ENCODE results near the gene EHD4.
A peak's percentile ranks its signal among the peaks of the same experiment; 100 is the strongest.

EHD4 gene

GRCh38 chr15:41958002-41958420 is 14.3 kb downstream of the EHD4 start:
- no peak for DNase-seq (ENCODE audit: low read depth in 3 of 3, low spot score in 1 of 3)

- DNase-seq (ENCODE audit: low read depth in 3 of 3, low spot score in 1 of 3): no peak
These were observed 15.1 kb downstream of the EHD4 start for GRCh38 chr15:41957021-41957897.

- no peak for DNase-seq (ENCODE audit: low read depth in 3 of 3, low spot score in 1 of 3)
These were observed 16.4 kb downstream of the EHD4 start for GRCh38 chr15:41955807-41956525.

- DNase-seq (ENCODE audit: low read depth in 3 of 3, low spot score in 1 of 3): no peak
These were observed 17.3 kb downstream of the EHD4 start for GRCh38 chr15:41955100-41955499.

- no peak for DNase-seq (ENCODE audit: low read depth in 3 of 3, low spot score in 1 of 3)
These were observed 18.3 kb downstream of the EHD4 start for GRCh38 chr15:41954036-41954435.

GRCh38 chr15:41952013-41952563 is 20.3 kb downstream of the EHD4 start:
- no peak for DNase-seq (ENCODE audit: low read depth in 3 of 3, low spot score in 1 of 3)

- no peak for DNase-seq (ENCODE audit: low read depth in 3 of 3, low spot score in 1 of 3)
These were observed 20.8 kb downstream of the EHD4 start for GRCh38 chr15:41951571-41951970.

- DNase-seq (ENCODE audit: low read depth in 3 of 3, low spot score in 1 of 3): no peak
These were observed 21.9 kb downstream of the EHD4 start for GRCh38 chr15:41950489-41950888.

- DNase-seq (ENCODE audit: low read depth in 3 of 3, low spot score in 1 of 3): no peak
These were observed 22.3 kb downstream of the EHD4 start for GRCh38 chr15:41950127-41950483.

- no peak for DNase-seq (ENCODE audit: low read depth in 3 of 3, low spot score in 1 of 3)
These were observed 22.8 kb downstream of the EHD4 start for GRCh38 chr15:41949401-41950126.

- no peak for DNase-seq (ENCODE audit: low read depth in 3 of 3, low spot score in 1 of 3)
These were observed 23.9 kb downstream of the EHD4 start for GRCh38 chr15:41948490-41948889.

- DNase-seq (ENCODE audit: low read depth in 3 of 3, low spot score in 1 of 3): no peak
These were observed 25.4 kb downstream of the EHD4 start for GRCh38 chr15:41946970-41947369.

- DNase-seq (ENCODE audit: low read depth in 3 of 3, low spot score in 1 of 3): no peak
These were observed 26.6 kb downstream of the EHD4 start for GRCh38 chr15:41945731-41946130.

- no peak for DNase-seq (ENCODE audit: low read depth in 3 of 3, low spot score in 1 of 3)
These were observed 27.1 kb downstream of the EHD4 start for GRCh38 chr15:41945221-41945620.

- DNase-seq (ENCODE audit: low read depth in 3 of 3, low spot score in 1 of 3): no peak
These were observed 27.9 kb downstream of the EHD4 start for GRCh38 chr15:41944313-41944940.

- no peak for DNase-seq (ENCODE audit: low read depth in 3 of 3, low spot score in 1 of 3)
These were observed 28.6 kb downstream of the EHD4 start for GRCh38 chr15:41943543-41944312.

- no peak for DNase-seq (ENCODE audit: low read depth in 3 of 3, low spot score in 1 of 3)
These were observed 29.5 kb downstream of the EHD4 start for GRCh38 chr15:41942886-41943285.

- no peak for DNase-seq (ENCODE audit: low read depth in 3 of 3, low spot score in 1 of 3)
These were observed 30.5 kb downstream of the EHD4 start for GRCh38 chr15:41941644-41942415.

- peak in 2 of 3 donors; percentile 18 to 22 for DNase-seq (ENCODE audit: low read depth in 3 of 3, low spot score in 1 of 3)
These were observed 31.9 kb downstream of the EHD4 start for GRCh38 chr15:41940441-41940857.

Measured in stimulated activated CD4-positive, alpha-beta T cell treated with anti-CD3 and anti-CD28 coated beads, TNF-alpha, amount 100 ng/mL, for 1 hour (primary cell).